Peyer's patch (tissue), 4 donors: Measurements from ENCODE around the gene C11orf54.

ENCODE experiments used
- CTCF ChIP-seq, 6 experiments: fragments of 450-650 bp in 4 of 6; fragments of 200-600 bp in 2 of 6; sonication (generic) in 1 of 6; IDR thresholded peaks; one replicate each; pipeline ENCODE4 v1.5.1; 2017 to 2019; ENCODE audit warnings: antibody characterized with exemption in 6 of 6, mild to moderate bottlenecking in 3 of 6, moderate library complexity in 1 of 6
- POLR2A ChIP-seq, 2 donors: fragments of 450-650 bp; IDR thresholded peaks; one replicate each; pipeline ENCODE4 v1.5.1; 2017; ENCODE audit warnings: antibody characterized with exemption in 2 of 2, mild to moderate bottlenecking in 2 of 2, moderate library complexity in 2 of 2

DNA sequence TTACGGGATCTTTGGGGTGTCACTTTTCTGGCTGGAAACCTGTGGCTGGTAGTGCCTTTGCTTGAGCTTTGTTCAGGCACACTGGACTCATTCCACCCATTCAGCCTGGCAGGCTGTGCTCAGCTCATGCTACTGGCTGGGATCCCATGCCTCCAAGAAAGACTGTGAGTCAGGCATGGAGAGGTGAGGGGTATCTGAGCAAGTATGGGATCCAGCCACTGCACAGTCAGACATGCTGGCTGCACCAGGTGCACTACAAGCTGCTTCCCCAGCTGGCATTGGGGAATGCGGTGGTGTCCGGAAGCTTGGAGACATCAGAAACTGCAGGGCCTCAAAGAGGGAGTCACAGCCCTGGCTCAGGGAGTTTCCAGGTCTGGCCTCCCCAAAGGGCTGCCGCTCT lies 30.7 kb downstream of the C11orf54 start:
- TF ChIP-seq POLR2A (IDR thresholded peaks at IDR 0.05) (no peak), CTCF (IDR thresholded peaks at IDR 0.05) (no peak)
